Smooth muscle cell (in vitro differentiated cells): ENCODE results near the gene SRGAP3. TPM values are rescaled to one million over a fixed set of nuclear protein-coding genes. Genes with fewer than 3 reads are reported as not detected.

Experiments used
- DNase-seq: peaks from one replicate; lab custom pipeline; 2025; ENCODE audit not compliant: unreplicated experiment; lab: John Stamatoyannopoulos, UW
- H2AFZ ChIP-seq: fragments of 200-600 bp; sonication (generic); 2 replicates; pipeline ENCODE4 v1.6.0; 2016; ENCODE audit warnings: antibody characterized with exemption, low read depth, mild to moderate bottlenecking
- H3F3A ChIP-seq: fragments of 200-600 bp; sonication (generic); 2 replicates; pipeline ENCODE4 v1.6.0; 2017; ENCODE audit warnings: antibody characterized with exemption, low read depth
- H3K27ac ChIP-seq: fragments of 200-600 bp; sonication (generic); 2 replicates; pipeline ENCODE4 v1.5.1; 2016; ENCODE audit warnings: low read depth, mild to moderate bottlenecking
- H3K27me3 ChIP-seq: fragments of 200-600 bp; sonication (generic); 2 replicates; pipeline ENCODE4 v1.6.1; 2016; ENCODE audit warnings: low read depth, mild to moderate bottlenecking
- H3K36me3 ChIP-seq: fragments of 200-600 bp; sonication (generic); 2 replicates; pipeline ENCODE4 v1.5.1; 2016; ENCODE audit warnings: low read depth
- H3K4me1 ChIP-seq: fragments of 200-600 bp; sonication (generic); 2 replicates; pipeline ENCODE4 v1.5.1; 2016; ENCODE audit warnings: low read depth
- H3K4me2 ChIP-seq: fragments of 200-600 bp; sonication (generic); 2 replicates; pipeline ENCODE4 v1.6.0; 2016; ENCODE audit warnings: mild to moderate bottlenecking
- H3K4me3 ChIP-seq: fragments of 200-600 bp; sonication (generic); 2 replicates; pipeline ENCODE4 v1.5.1; 2016; ENCODE audit warnings: mild to moderate bottlenecking
- H3K79me2 ChIP-seq: fragments of 200-600 bp; sonication (generic); 2 replicates; pipeline ENCODE4 v1.6.0; 2016; ENCODE audit warnings: low read depth, mild to moderate bottlenecking
- H3K9ac ChIP-seq: fragments of 200-600 bp; sonication (generic); 2 replicates; pipeline ENCODE4 v1.6.0; 2016; ENCODE audit warnings: low read depth
- H3K9me3 ChIP-seq: fragments of 200-600 bp; sonication (generic); replicated peaks from 2 replicates; pipeline ENCODE4 v1.5.1; 2016; ENCODE audit warnings: low read depth
- H4K20me1 ChIP-seq: fragments of 200-600 bp; sonication (generic); 2 replicates; pipeline ENCODE4 v1.6.0; 2016; ENCODE audit warnings: low read depth
- CTCF ChIP-seq: fragments of 200-600 bp; sonication (generic); IDR thresholded peaks from 2 replicates; pipeline ENCODE4 v1.5.1; 2017; ENCODE audit warnings: borderline replicate concordance, mild to moderate bottlenecking, antibody characterized with exemption; ENCODE audit not compliant: insufficient read depth, poor library complexity, severe bottlenecking
- WGBS: methylation state at CpG from one replicate; pipeline ENCODE4 v1.1.7; 2016; ENCODE audit warnings: low lambda C conversion rate; 5-methylcytosine and 5-hydroxymethylcytosine counted together
- polyA plus RNA-seq: library from polyadenylated mRNA; unstranded; fragments of >200 nt; fragmentation: Nextera tagmentation; extraction: Ambion mirVana; gene quantifications from 2 replicates; pipeline ENCODE4 v1.2.1, GENCODE V29; 2016
- total RNA-seq: library from RNA; depleted of rRNA; stranded (reverse); fragments of >200 nt; gene quantifications from 2 replicates; pipeline ENCODE4 v1.2.3, GENCODE V29; 2014

Gene SRGAP3
- total and polyA plus RNA-seq, 2 experiments from 2014 or later, result 1.5 to 3.1 TPM

- H3K27ac ChIP-seq, result no peak overlapping the region
- peaks cover 4% of the 10 kb centered on the region for H3K27me3 ChIP-seq
- WGBS, result 96% methylated on average over 5 of the region's 5 CpGs
- H3K9ac ChIP-seq, result no peak overlapping the region
- H3K4me3 ChIP-seq, result no peak overlapping the region
- H3K36me3 ChIP-seq, result no peaks in the 10 kb centered on the region
- no peak for TF ChIP-seq CTCF
- H2AFZ ChIP-seq, result no peak overlapping the region
- H3K4me2 ChIP-seq, result no peak overlapping the region
- no peaks in the 10 kb centered on the region for H4K20me1 ChIP-seq
- DNase-seq, result no peak
- no peaks in the 10 kb centered on the region for H3K9me3 ChIP-seq
- no peaks in the 10 kb centered on the region for H3F3A ChIP-seq
- H3K79me2 ChIP-seq, result no peaks in the 10 kb centered on the region
- H3K4me1 ChIP-seq, result peaks cover 28% of the 10 kb centered on the region
Observed at GRCh38 chr3:9019259-9019961, 230.0 kb downstream of the SRGAP3 start.

DNA sequence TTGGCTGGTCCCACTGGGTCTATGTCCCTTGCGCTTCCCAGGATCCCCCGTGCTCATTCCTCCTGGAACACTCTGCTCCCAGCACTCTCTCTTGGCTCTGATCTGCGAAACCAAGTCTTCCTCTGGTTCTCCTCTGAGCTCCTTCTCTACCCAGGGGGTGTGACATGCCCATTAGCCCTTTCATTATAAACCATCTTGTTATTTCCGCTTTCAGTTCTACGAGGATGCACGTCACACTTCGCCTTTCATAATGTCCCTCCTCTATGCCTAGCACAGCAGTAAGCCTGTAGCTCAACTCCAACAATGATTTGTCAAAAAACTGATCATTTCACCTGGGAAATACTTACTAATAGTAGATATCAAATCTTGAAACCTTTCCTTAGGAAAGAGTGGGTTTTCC is 234.2 kb downstream of the SRGAP3 start:
- Histone ChIP-seq H3K27ac (no peak overlapping the region), H3K4me2 (no peak overlapping the region), H3K27me3 (peaks cover 4% of the 10 kb centered on the region), H3F3A (no peaks in the 10 kb centered on the region), H3K9ac (no peak overlapping the region), H3K4me1 (peaks cover 3% of the 10 kb centered on the region), H3K36me3 (no peaks in the 10 kb centered on the region), H3K9me3 (no peaks in the 10 kb centered on the region), H3K79me2 (no peaks in the 10 kb centered on the region), H4K20me1 (no peaks in the 10 kb centered on the region), H3K4me3 (no peak overlapping the region), H2AFZ (no peak overlapping the region)
- 90% methylated on average over 7 of the region's 7 CpGs for WGBS
- TF ChIP-seq CTCF, result no peak
- DNase-seq, result no peak

GRCh38 chr3:9013782-9014563 is 235.5 kb downstream of the SRGAP3 start:
- TF ChIP-seq CTCF, result no peak
- Histone ChIP-seq H3K4me3 (no peak overlapping the region), H3K4me2 (no peak overlapping the region), H3K4me1 (no peaks in the 10 kb centered on the region), H3K27ac (no peak overlapping the region), H4K20me1 (no peaks in the 10 kb centered on the region), H3F3A (no peaks in the 10 kb centered on the region), H3K79me2 (no peaks in the 10 kb centered on the region), H3K36me3 (no peaks in the 10 kb centered on the region), H2AFZ (no peak overlapping the region), H3K9me3 (no peaks in the 10 kb centered on the region), H3K9ac (no peak overlapping the region), H3K27me3 (peaks cover 4% of the 10 kb centered on the region)
- 88% methylated on average over 15 of the region's 15 CpGs for WGBS
- no peak for DNase-seq

- no peaks in the 10 kb centered on the region for H3K4me1 ChIP-seq
- H3K36me3 ChIP-seq, result no peaks in the 10 kb centered on the region
- H3K4me2 ChIP-seq, result no peak overlapping the region
- no peak for TF ChIP-seq CTCF
- no peaks in the 10 kb centered on the region for H3K79me2 ChIP-seq
- no peaks in the 10 kb centered on the region for H3K27me3 ChIP-seq
- no peak overlapping the region for H3K4me3 ChIP-seq
- 92% methylated on average over 2 of the region's 2 CpGs for WGBS
- H3F3A ChIP-seq, result no peaks in the 10 kb centered on the region
- no peak overlapping the region for H3K9ac ChIP-seq
- H3K27ac ChIP-seq, result no peak overlapping the region
- no peak for DNase-seq
- H3K9me3 ChIP-seq, result no peaks in the 10 kb centered on the region
- no peaks in the 10 kb centered on the region for H4K20me1 ChIP-seq
- no peak overlapping the region for H2AFZ ChIP-seq
Observed at GRCh38 chr3:9012521-9012920, 236.9 kb downstream of the SRGAP3 start.
